K562 (cell line): Measurements from ENCODE around the gene DSE. TPM values are rescaled to one million over a fixed set of nuclear protein-coding genes. Genes with fewer than 3 reads are reported as not detected.

Experiments
- ATAC-seq: fragments of 200-7000 bp; cut with Tn5 transposase; 3 replicates; pipeline ENCODE4 v1.9.1; 2020; ENCODE audit warnings: moderate library complexity
- BruUV-seq: library from RNA; stranded (reverse); fragments of 400-500 nt; replicated peaks from 2 replicates; lab custom pipeline; 2021; lab: Mats Ljungman, UMichigan
- CTCF ChIA-PET: fragments of 300-600 bp; formaldehyde crosslinking; extraction: SDS; loops from one replicate; lab custom pipeline; 2021; ENCODE audit warnings: low intra/inter-chr PET ratio; lab: Yijun Ruan, JAX
- POLR2A ChIA-PET: fragments of 300-600, 350-650 bp; sonication (Branson Sonifier 250); formaldehyde crosslinking; extraction: SDS; loops from one replicate; lab custom pipeline; 2021; ENCODE audit warnings: antibody characterized with exemption, inconsistent platforms; lab: Yijun Ruan, JAX
- DNase-seq, 4 experiments: peaks; one replicate each; pipeline versions ENCODE4 v3.0.0 to v3.0.0-alpha.2; 2011 to 2018; ENCODE audit warnings: low spot score in 3 of 4, mixed read lengths in 3 of 4; ENCODE audit errors: extremely low read depth in 1 of 4
- FAIRE-seq: peaks from 2 replicates; lab custom pipeline; 2011; peaks lifted over from hg19 to GRCh38; lab: Jason Lieb, UNC
- H2AFZ ChIP-seq: 2 replicates; pipeline ENCODE4 v1.6.0; 2011; ENCODE audit warnings: low read depth, low read length, control low read depth, inconsistent platforms
- H3K27ac ChIP-seq: fragments of 200-600 bp; 3 replicates; pipeline ENCODE4 v1.8.0; 2011; ENCODE audit warnings: low read depth, mild to moderate bottlenecking, control low read depth, inconsistent platforms, low read length, moderate library complexity, mixed read lengths; ENCODE audit errors: extremely low read depth
- H3K27me3 ChIP-seq, 2 experiments: fragments of 300-600 bp in 1 of 2; 2 replicates in 1 of 2; 3 replicates in 1 of 2; pipeline versions ENCODE4 v1.6.0 to v1.8.0; 2011; ENCODE audit warnings: inconsistent platforms in 2 of 2, low read length in 2 of 2, mild to moderate bottlenecking in 1 of 2, mixed read lengths in 1 of 2, moderate library complexity in 1 of 2; ENCODE audit not compliant: control insufficient read depth in 2 of 2, insufficient read depth in 2 of 2
- H3K36me3 ChIP-seq: fragments of 300-600 bp; 3 replicates; pipeline ENCODE4 v1.8.0; 2011; ENCODE audit warnings: mild to moderate bottlenecking, low read length, inconsistent platforms; ENCODE audit not compliant: control insufficient read depth, insufficient read depth
- H3K4me1 ChIP-seq, 2 experiments: fragments of 200-600 bp in 1 of 2; replicated peaks in 1 of 2; 2 replicates in 1 of 2; 3 replicates in 1 of 2; pipeline versions ENCODE4 v1.5.1 to v1.8.0; 2011; ENCODE audit warnings: inconsistent platforms in 2 of 2, low read length in 2 of 2, mild to moderate bottlenecking in 1 of 2, mixed read lengths in 1 of 2, moderate library complexity in 1 of 2; ENCODE audit not compliant: control insufficient read depth in 2 of 2, insufficient read depth in 2 of 2
- H3K4me2 ChIP-seq: 2 replicates; pipeline ENCODE4 v1.6.1; 2011; ENCODE audit warnings: low read length, control low read depth, inconsistent platforms, mixed read lengths; ENCODE audit not compliant: insufficient read depth
- H3K4me3 ChIP-seq: fragments of 200-600 bp; sonication (generic), shearing (Covaris generic); 2 replicates; pipeline ENCODE4 v1.5.1; 2016; ENCODE audit warnings: control low read depth, inconsistent platforms
- H3K79me2 ChIP-seq: fragments of 200-600 bp; 3 replicates; pipeline ENCODE4 v1.8.0; 2011; ENCODE audit warnings: low read length, inconsistent platforms; ENCODE audit not compliant: control insufficient read depth, insufficient read depth
- H3K9ac ChIP-seq, 2 experiments: 2 replicates each; pipeline versions ENCODE4 v1.6.0 to v1.6.1; 2011; ENCODE audit warnings: low read depth in 2 of 2, low read length in 2 of 2, control low read depth in 1 of 2, inconsistent platforms in 1 of 2, mild to moderate bottlenecking in 1 of 2, mixed read lengths in 1 of 2; ENCODE audit not compliant: insufficient read depth in 1 of 2
- H3K9me1 ChIP-seq: one replicate; pipeline ENCODE4 v1.6.0; 2011; ENCODE audit warnings: inconsistent platforms, mild to moderate bottlenecking, low read length, moderate library complexity; ENCODE audit not compliant: control insufficient read depth, insufficient read depth
- H3K9me3 ChIP-seq: replicated peaks from 2 replicates; pipeline ENCODE4 v1.5.1; 2011; ENCODE audit warnings: low read depth, low read length, inconsistent platforms; ENCODE audit not compliant: control insufficient read depth, insufficient read depth
- H4K20me1 ChIP-seq: replicated peaks from 2 replicates; pipeline ENCODE4 v1.6.1; 2011; ENCODE audit warnings: low read length, inconsistent platforms, mixed read lengths; ENCODE audit not compliant: control insufficient read depth, insufficient read depth
- DDX20 ChIP-seq: fragments of 450-650 bp; IDR thresholded peaks from 2 replicates; pipeline ENCODE4 v1.6.1; 2016; ENCODE audit warnings: missing genetic modification characterization, low read depth, mild to moderate bottlenecking, missing compliant biosample characterization, moderate library complexity
- ELK3 ChIP-seq: fragments of 450-650 bp; formaldehyde crosslinking; IDR thresholded peaks from 2 replicates; pipeline ENCODE4 v1.4.0; 2020; ENCODE audit warnings: mild to moderate bottlenecking
- HBP1 ChIP-seq: fragments of 450-650 bp; formaldehyde crosslinking; IDR thresholded peaks from 2 replicates; pipeline ENCODE4 v1.4.0; 2022; ENCODE audit warnings: missing genetic modification characterization
- RFX1 ChIP-seq: fragments of 450-650 bp; IDR thresholded peaks from 2 replicates; pipeline ENCODE4 v1.6.1; 2016; ENCODE audit warnings: mild to moderate bottlenecking, moderate library complexity
- WGBS: fragments of 100-300 bp; shearing (Covaris generic); methylation state at CpG from one replicate; pipeline ENCODE4 v1.1.6; 2016; ENCODE audit warnings: low coverage, mixed read lengths; ENCODE audit not compliant: insufficient coverage; ENCODE audit errors: missing lambda C conversion rate; 5-methylcytosine and 5-hydroxymethylcytosine counted together
- in situ Hi-C: fragments of 300-500 bp; cut with MboI; formaldehyde crosslinking; loops from 4 replicates; pipeline ENCODE4 v1.15.0; 2018; ENCODE audit warnings: inconsistent platforms, mixed read lengths
- intact Hi-C: fragments of 100-400 bp; cut with micrococcal nuclease; formaldehyde crosslinking; loops from 2 replicates; pipeline ENCODE4 v1.14.2; 2022
- polyA plus RNA-seq, 8 experiments: library from polyadenylated mRNA; depleted of rRNA in 4 of 8; stranded (reverse) in 5 of 8; unstranded in 3 of 8; fragments of >200 nt; fragmentation: Nextera tagmentation in 2 of 8; fragmentation: Illumina TruSeq in 1 of 8; extraction: Ambion mirVana in 2 of 8; extraction: Trizol in 1 of 8; gene quantifications; 2 replicates each; pipeline versions ENCODE4 v1.2.1 to v1.2.3, GENCODE V29; 2011 to 2014; ENCODE audit warnings: inconsistent platforms in 1 of 8, missing spikeins in 1 of 8
- total RNA-seq, 7 experiments: library from RNA; depleted of rRNA in 6 of 7; stranded (reverse); fragments of >200 nt in 6 of 7; fragmentation: Illumina TruSeq in 2 of 7; extraction: Trizol in 2 of 7; gene quantifications; 2 replicates each; pipeline versions ENCODE4 v1.2.1 to v1.2.3, GENCODE V29; 2011 to 2021; ENCODE audit warnings: low replicate concordance in 1 of 7

DSE gene
- total and polyA plus RNA-seq, 9 of the 15 experiments (the other 6 are each of a cell fraction or from before 2014, with no cell fraction given): 0.49 to 1.7 (median 0.79) TPM

GRCh38 chr6:116369540-116369939 is 1.2 kb upstream of the DSE start:
- Histone ChIP-seq H3K4me1 (peaks cover 0 to 14% of the 10 kb centered on the region in 2 experiments; a peak in 2 of 5 replicates), H3K27ac (no peak overlapping the region), H3K9me1 (no peaks in the 10 kb centered on the region), H3K27me3 (peaks cover 23 to 28% of the 10 kb centered on the region in 2 experiments; a peak in 4 of 5 replicates)
- TF ChIP-seq HBP1 (CRISPR knock-in tag): no peak
- TF ChIP-seq DDX20 (tag): no peak
- no peak for TF ChIP-seq ELK3 (CRISPR knock-in tag)
- TF ChIP-seq RFX1: no peak
- TF ChIP-seq, all 486 proteins: peak for 0
- H3K36me3 ChIP-seq: no peaks in the 10 kb centered on the region
- intact Hi-C loops: no loop called here
- H3K4me3 ChIP-seq: no peak overlapping the region
- H3K4me2 ChIP-seq: no peak overlapping the region
- no TSS peak for BruUV-seq
- 0% methylated on average over 1 of the region's 1 CpG for WGBS
- DNase-seq (no peak), FAIRE-seq (no peak), ATAC-seq (no peak)
- CTCF ChIA-PET: no interaction called here
- H3K79me2 ChIP-seq: no peaks in the 10 kb centered on the region
- in situ Hi-C loops: no loop called here
- POLR2A ChIA-PET: no interaction called here
- no peak overlapping the region for H2AFZ ChIP-seq
- H3K9me3 ChIP-seq: no peaks in the 10 kb centered on the region
- H3K9ac ChIP-seq: no peak overlapping the region
- H4K20me1 ChIP-seq: no peaks in the 10 kb centered on the region
